GM10847 (cell line): ENCODE measurements around the gene DNM1.

ENCODE experiments used
- POLR2A ChIP-seq: IDR thresholded peaks from 2 replicates; pipeline ENCODE4 v1.6.1; 2011; ENCODE audit not compliant: insufficient read length; ENCODE audit errors: extremely low read depth

The DNM1 gene

DNA sequence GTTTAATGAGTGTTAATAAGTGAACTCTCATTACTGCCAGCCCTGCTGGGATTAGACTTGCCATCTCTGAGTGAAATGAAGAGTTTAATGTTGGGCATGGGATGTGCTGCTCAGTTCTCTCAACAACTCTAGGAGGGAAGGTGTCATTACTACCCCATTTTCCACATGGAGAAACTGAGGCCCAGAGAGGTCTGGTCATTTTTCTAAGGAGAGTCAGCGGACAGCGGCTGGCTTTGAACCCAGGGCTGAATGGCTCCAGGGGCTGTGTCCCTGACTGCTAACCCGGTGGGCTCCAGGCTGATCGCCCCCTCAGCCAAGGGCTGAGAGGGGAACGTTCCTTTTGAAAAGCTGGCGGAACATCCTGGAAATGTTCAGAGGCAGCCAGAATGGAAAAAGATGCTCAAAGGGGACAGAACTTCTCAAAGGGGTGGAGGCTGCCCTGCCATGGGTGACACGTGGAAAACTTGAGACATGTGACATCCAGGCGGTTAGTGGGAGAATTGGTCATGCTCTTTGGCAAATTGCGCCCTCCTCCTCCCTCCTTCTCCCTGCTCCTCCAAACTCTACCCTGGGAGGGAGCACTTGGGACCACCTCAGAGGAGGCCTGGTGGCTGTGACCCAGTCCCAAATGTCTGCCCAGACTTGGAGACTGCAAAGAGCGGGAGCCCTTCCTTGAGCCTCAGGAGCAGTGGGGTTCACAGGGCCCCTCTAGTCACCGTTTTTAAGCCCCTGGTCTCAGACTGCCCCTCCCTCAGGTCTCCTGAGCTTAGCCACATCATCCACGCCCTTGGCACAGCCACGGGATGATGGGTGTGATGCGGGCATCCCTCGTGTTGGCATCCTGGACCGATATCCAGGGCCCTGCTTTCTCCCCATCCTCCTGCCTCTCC lies 28.7 kb downstream of the DNM1 start:
- TF ChIP-seq POLR2A = no peak

- TF ChIP-seq POLR2A = no peak
Measured at GRCh38 chr9:128232528-128233428, 29.6 kb downstream of the DNM1 start.

DNA sequence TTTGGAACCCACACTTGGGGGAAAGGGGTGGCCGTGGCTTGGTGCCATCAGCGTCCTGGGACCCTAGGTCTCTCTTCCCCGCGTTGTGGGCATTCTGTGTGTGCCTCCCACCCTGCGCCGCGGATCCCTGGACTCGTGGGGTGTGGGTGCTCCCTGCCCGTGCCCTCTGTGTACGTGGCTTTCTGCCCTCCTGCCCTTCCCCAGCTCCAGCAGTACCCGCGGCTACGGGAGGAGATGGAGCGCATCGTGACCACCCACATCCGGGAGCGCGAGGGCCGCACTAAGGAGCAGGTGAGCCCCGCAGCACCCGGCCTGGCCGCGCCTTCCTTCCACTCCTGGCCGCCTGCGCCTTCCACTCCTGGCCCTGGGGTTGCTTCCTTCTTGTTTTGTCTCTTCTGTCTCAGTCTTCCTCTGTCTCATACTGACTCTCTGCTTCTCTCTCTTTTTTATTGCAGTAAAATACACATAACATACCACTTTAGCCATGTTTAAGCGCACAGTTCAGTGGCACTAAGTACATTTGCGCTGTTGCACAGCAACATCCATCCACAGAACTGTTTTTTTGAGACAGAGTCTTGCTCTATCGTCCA lies 30.7 kb downstream of the DNM1 start:
- no peak for TF ChIP-seq POLR2A

GRCh38 chr9:128242124-128242523 lies 38.9 kb downstream of the DNM1 start:
- TF ChIP-seq POLR2A = no peak

GRCh38 chr9:128242828-128243214 lies 39.6 kb downstream of the DNM1 start:
- TF ChIP-seq POLR2A = no peak

- TF ChIP-seq POLR2A = no peak
Measured at GRCh38 chr9:128243215-128244018, 40.2 kb downstream of the DNM1 start.

DNA sequence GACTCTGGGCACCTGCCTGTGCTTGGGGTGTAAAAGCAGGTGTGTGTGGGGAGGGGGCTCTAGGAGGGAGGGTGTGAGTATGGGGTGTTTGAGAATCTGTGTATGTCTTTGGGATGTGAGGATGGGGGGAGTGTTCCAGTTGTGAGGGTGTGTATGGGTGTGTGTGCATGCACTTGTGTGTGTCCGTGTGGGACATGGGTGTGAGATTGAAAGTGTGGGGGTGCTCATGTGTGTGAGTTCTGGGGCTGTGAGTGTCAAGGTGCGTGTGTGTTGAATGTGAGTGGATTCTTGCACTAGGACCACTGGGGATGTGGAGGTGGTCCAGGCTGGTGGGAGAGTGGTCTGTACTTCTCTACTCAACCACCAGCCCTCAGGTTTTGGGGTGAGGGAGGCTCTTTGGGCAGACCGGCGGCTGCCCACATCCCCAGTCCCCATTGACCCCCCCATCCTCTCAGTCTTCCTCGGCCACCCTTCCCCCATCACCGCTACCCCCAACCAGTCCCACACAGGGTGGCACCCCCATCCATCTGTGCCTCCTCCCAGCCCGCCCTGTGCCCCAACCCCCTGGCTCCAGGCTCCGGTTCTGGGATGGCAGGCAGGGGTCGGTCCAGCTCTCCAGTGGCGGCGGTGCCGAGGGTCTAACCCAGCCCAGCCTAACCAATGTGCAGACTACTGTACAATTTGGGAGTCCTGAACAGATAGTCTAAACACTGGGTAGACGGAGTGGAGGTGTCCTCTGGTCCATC lies 41.1 kb downstream of the DNM1 start:
- TF ChIP-seq POLR2A = no peak

- TF ChIP-seq POLR2A = no peak
Measured at GRCh38 chr9:128244837-128245231, 41.7 kb downstream of the DNM1 start.

DNA sequence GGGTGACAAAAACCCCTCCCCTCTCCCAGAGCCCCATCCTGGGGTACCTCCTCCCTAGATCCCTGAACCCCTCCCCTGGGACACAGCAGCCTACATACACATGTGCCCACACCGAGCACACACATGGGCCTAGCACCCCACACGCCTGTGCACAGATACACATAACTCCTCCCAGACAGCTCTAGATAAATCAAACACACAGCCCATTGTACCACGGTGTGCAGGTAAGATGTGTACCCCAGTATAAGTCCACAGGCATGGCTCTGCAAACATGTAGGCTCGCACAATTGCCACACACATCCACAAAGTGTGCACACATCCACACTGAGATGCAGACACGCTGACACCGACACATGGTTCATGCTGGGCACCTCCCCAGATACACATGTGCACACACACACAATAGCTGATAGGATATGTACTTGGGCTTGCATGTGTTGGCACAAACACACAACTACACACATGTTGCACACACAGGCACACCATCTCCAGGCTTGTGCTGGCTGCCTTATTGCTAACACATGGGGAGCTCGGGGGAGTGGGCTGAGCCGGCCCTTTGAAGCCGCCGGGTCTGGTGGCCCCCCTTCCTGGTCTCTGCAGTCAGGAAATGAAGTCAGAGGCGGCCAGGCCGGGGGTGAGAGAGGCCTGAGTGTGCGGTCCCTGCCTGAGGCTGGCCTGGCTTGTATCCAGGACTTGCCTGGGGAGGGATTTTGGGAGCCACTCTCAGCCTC lies 42.4 kb downstream of the DNM1 start:
- no peak for TF ChIP-seq POLR2A

DNA sequence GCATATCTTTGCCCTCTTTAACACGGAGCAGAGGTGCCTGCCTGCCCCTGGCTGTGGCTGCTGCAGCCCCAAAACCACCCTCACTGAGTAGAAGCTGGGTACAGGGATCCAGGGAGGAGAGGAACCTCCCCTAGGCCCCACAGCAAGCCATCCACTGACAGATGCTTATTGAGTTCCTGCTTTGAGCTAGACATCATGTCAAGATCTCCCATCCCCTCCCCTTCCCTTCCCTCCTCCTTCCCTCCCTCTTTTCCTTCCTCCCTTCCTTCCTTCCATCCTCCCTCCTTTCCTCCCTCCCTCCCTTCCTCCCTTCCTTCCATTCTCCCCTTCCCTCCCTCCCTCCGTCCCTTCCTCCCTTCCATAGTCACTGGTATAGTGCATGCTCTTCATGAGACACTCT lies 43.3 kb downstream of the DNM1 start:
- TF ChIP-seq POLR2A = no peak

DNA sequence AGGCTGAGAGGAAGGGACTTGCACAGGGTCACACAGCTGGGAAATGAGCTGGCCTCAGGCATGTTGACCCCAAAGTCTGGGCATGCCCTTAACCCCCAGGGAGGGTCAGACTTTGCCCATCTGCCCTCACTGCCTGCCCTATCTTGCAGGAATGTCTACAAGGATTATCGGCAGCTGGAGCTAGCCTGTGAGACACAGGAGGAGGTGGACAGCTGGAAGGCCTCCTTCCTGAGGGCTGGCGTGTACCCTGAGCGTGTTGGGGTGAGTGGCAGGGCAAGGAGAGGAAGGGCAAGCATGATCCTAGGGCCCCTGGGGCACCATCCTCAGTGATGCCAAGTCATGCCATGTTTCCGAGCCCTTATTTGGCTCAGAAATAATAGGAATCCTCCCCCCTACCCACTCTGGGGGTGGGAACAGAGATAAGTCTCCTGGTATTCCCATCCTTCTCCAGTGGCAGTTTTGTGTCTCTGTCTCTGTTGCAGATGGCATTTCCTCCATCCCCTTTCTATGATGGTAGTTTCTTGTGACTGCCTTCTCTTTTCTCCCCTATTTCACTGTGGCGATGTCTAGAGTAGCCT lies 44.1 kb downstream of the DNM1 start:
- TF ChIP-seq POLR2A = no peak

DNA sequence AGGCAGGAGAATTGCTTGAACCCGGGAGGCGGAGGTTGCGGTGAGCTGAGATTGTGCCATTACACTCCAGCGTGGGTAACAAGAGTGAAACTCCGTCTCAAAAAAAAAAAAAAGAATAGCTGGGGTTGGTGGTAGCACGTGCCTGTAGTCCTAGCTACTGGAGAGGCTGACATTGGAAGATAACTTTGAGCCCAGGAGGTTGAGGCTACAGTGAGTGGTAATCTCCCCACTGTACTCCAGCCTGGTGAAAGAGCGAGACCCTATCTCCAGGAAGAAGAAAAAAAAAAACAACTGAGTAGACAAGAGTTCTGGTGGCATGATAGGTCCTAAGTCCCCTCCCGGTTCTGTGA lies 46.4 kb downstream of the DNM1 start:
- TF ChIP-seq POLR2A = no peak
